Stimulated activated CD4-positive, alpha-beta T cell treated with anti-CD3 and anti-CD28 coated beads, Interleukin-4, amount 100 ng/mL, for 48 hours (primary cell): Measurements from ENCODE around the gene CTTNBP2.
"Not testable (repeated sequence)": the region's sequence is repeated elsewhere in the genome, so short reads cannot be mapped to it uniquely, and the experiment has no call there.

Experiments used
- DNase-seq, 2 donors: peaks; one replicate each; pipeline ENCODE4 v3.0.0-alpha.2; 2020; ENCODE audit warnings: low read depth in 2 of 2

The CTTNBP2 gene

DNA sequence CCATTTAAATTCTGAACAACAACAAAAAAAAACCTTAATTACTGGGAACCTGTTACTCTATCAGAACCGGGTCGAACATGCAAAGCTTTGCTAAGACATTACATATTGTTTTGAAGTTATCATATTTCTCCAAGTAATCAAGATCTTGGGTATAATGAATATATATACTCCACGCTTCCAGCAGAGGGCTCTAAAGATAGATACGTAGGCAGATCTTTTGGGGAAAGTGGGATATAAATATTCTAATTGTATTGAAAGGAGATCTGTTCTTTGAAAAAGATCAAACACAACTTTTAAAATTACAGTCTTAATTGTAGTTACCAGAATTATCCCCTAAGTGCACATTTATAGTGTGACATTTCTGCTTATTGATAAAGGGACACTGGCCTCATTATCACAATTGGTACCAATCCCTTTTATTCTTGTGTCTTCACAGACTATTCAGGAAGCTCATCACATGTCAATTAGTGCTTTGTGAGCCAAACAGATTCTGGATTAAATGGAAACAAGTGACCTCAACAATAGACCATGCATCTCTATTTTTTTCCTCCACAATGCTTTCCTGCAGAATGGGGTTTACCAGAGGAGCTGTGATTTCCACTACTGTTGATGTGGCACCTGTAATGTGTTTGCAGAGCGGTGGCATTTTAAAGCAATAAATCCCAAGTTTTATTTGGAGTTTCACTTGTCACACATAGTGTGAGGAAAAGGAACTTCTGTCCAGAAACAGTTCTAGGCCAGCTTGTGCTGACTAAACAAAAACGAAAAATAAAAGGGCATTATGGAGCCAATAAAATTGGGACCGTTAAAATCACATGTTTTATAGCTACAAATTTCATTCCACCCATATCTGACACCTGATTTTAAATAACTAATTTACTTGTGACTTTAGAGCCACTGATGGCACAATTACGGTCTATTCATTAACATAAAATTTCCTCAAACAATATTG lies 122.4 kb downstream of the CTTNBP2 start:
- no peak for DNase-seq

DNA sequence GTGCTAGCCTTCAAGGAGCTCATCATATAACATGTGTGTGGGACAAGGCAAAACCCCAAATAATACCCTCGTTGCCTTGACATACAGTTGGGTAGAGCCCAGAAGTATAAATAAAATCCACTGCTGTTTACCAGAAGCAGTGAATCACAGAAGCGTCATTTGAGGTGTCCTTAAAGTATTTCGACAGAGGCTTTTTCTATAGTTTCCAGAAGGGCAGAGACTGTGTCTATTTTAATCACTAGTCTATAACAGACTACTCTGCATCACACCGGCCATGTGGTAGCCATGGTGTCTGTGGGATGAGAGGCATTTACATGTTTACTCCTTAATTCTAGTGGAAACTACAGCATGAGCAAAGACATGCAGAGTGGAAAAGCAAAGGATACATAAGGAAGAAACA lies 131.3 kb downstream of the CTTNBP2 start:
- no peak for DNase-seq

- DNase-seq: no peak
Observed at GRCh38 chr7:117739085-117739484, 134.2 kb downstream of the CTTNBP2 start.

DNA sequence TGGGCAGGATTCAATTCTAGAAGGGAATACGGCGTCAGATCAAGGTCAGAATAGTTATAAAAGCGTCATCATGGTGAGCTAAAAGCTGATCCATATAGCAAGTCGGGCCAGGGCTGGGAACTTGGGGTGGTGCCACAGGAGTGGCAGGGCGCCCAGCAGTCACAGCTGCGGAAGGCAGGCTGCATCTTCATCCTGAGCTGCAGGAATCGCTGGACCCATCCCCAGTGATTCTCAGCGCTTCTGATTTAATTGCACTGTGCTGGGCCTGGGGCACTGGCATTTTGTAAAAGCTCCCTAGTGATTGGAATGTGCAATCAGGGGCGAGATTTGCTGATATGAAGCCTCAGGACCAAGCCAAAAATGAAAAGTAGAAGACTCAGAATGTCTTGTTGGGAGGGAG lies 135.3 kb downstream of the CTTNBP2 start:
- DNase-seq: no peak

GRCh38 chr7:117731455-117731854 lies 141.8 kb downstream of the CTTNBP2 start:
- DNase-seq: no peak

GRCh38 chr7:117730390-117730789 lies 142.9 kb downstream of the CTTNBP2 start:
- DNase-seq: no peak

- DNase-seq: no peak
Observed at GRCh38 chr7:117728890-117729624, 144.2 kb downstream of the CTTNBP2 start.

DNA sequence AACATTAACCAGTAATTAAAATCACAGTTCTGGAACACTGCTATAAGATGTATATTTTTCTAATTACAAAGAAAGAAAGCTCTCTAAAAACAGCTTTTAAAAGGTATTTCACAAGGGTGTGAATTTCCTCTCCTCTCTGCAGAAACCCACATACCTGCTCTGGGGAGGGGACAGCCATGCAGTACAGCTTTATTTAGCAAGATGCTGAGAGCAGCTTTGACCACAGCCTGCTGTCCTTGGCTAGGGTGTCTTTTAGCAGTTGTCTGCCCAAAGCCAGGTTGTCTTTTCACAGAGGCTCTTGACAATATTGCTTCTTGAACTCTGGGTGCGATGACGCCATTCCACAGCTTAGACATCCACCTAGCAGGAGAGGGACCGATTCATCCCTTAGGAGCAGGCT lies 148.3 kb downstream of the CTTNBP2 start:
- DNase-seq: no peak

DNA sequence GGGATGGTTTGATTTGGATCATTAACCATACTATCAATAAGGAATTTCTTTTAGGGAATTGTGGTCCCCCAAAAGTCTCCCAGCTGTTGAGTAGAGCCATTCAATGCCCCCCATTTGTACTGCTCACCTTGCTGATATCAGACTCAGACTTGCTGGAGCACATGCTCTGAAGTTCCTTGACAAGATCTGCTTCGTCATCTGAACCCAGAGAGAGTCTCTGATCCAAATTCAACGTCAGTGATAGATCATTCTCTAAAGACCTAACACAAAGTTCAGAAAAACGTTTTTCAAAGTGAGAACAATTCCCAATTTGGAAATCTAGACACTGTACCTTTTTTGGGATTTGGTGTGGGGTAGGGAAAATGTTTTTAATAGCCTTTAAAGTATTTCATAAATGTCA lies 153.9 kb downstream of the CTTNBP2 start:
- no peak for DNase-seq

DNA sequence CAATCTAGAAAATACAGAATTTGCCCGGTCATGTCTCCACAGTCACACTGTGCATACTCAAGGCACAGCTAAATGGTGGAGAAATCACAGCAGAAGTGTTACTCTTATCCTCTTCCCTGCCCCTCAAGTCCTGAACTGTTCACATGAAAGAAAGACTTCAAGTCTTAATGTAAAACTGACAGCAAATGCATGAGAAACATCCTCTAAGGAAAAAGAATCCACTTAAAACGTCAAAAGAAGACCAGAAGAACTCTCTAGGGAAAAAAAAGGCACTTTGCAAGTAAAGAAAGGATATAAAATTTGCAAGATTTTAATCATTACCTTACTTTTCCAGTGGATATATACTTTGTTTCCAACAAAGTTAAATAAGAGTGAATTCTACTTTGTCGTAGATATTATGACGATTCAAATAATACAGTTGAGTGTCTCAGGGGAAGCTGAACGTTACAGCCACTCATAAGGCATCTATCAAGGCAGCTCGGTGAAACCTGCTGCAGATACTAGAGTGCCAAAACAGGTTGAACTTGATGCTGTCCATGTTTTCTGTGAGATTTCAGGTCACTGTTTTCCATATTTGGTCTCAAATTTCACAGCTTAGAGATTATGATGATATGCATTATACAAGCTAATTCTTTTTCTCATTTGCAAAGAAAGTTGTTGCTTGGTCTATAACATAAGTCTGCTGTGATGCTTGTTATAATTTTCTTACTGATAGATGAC lies 155.0 kb downstream of the CTTNBP2 start:
- no peak for DNase-seq

DNA sequence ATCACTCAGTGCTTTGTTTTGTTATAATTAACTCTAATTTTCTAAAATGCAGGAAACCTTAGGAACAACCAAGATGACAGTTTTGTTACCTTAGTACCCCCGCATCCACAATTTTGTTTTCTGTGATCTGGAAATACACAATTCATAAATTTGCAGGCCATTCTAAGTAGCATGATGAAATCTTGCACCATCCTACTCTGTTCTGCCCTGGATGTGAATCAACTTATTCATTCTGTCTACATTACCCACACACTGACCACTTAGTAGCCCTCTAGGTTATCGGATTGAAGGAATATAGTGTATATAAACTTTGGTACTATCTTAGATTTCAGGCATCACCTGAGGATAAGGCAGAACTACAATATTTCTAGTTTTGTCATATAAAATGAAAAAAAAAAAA lies 155.9 kb downstream of the CTTNBP2 start:
- no peak for DNase-seq

DNA sequence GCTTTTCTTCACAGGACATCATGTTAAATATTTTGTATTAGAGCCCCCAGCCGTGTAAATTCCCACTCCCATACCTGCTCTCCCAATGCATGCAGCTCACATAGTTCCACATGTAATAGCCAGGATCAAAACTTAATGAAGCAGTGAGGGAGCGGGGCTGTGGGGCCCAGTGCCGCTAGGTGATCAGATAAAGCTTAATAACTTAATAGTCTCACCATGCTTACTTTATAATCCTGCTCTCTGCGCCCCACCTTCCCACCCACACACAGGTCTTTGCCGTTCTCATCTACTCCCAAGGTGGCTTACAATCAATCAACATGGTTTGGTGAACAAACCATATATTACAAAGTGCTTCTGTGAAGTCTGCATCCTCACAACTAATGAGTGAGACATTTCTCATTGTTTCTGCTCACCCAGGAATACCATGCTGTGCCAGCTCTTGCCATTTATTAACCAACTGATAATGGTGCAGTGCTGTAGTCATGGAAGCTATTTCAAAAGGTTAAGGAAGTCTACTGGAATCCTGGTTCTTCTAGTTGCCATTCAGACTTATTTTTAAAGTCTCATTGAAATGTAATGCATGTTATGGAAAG lies 156.4 kb downstream of the CTTNBP2 start:
- DNase-seq: no peak

DNA sequence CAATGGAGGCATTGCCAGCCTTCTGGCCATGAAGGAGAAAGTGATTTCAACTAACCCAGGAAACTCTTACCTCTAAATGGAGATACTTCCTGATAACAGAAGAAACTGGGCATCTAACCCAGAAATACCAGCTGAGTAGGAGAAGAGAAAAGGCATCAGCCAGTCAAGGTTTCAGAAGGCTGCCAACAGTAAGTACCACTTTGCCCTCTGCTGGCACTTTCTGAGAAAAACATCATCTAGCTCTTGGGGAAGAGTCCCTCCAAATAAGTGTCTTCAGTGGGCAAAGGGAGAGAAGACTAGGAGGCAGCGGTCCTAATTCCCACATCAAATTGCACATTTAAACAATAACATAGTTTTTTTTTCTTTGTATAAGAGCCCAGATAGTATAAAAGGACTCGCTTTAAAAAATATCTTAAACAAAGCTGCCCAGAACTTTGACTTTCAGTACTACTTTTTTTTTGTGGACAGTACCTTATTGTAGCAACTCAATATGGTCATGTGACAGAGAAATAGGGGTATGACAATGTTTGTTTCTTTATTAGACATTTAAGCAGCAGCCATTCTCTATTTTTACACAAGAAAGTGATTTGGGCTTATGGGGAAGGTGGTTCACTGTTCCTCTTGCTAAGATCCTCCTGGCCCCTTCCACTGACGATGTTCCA lies 157.3 kb downstream of the CTTNBP2 start:
- no peak for DNase-seq

DNA sequence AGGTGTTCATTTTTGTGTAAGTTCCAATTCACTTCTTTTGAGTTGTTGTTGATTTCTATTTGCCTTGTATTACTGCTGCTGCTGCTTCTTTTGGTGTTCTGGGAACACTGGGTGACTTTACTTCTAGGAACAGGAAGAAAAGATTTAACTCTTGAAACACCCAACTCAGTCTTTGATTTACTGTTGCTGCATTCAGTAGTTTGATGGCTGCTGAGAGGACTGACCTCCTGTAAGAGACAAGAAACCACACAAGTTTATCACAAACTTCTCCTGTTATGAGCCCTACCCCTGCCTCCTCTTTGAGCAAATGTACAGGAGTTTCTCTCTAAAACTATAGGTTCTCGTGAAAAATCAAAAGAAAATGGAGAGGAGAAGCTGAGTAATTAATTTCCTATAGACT lies 161.7 kb downstream of the CTTNBP2 start:
- no peak for DNase-seq

GRCh38 chr7:117708173-117708572 lies 165.1 kb downstream of the CTTNBP2 start:
- DNase-seq: not testable (repeated sequence)

DNA sequence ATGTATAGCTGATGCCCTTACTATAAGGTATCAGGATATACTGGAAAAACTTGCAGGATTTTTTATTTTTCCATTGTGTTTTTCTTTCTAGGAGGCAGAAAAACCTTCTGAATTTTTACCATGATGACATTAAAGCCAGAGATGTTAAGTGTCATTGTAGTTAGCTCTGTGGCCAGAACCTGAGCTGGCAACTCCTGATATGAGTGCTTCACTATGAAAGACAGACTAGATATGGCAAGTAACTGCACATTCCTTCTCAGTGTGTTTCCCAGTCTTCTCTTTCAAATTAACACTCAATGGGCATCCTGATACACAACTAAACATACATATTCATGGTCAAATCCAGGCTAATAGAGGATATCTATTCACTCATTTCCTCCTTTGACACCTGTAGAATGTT lies 166.2 kb downstream of the CTTNBP2 start:
- no peak for DNase-seq

DNA sequence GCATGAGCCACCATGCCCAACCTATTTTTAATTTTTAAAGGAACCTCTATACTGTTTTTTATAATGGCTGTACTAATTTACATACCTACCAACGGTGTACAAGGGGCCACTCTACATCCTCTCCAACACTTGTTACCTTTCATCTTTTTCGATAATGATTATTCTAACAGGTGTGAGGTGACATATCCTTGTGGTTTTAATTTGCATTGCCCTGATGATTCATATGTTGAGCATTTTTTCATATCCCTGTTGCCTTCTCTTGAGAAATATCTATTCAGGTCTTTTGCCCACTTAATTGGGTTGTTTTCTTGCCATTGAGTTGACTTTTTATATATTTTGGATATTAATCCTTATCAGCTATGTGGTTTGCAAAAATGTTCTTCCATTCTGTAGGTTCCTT lies 167.0 kb downstream of the CTTNBP2 start:
- no peak for DNase-seq

DNA sequence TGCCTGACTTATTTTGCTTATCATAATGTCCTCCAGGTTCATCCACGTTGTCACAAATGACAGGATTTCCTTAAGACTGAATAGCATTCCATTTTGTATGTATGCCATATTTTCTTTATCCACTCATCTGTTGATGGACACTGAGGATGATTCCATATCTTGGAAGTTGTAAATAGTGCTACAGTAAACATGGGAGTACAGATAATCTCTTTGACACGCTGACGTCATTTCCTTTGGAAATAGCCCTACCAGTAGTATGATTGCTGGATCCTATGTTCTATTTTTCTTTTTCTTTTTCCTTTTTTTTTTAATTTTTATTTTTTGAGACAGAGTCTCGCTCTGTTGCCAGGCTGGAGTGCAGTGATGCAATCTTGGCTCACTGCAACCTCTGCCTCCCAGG lies 167.6 kb downstream of the CTTNBP2 start:
- no peak for DNase-seq

DNA sequence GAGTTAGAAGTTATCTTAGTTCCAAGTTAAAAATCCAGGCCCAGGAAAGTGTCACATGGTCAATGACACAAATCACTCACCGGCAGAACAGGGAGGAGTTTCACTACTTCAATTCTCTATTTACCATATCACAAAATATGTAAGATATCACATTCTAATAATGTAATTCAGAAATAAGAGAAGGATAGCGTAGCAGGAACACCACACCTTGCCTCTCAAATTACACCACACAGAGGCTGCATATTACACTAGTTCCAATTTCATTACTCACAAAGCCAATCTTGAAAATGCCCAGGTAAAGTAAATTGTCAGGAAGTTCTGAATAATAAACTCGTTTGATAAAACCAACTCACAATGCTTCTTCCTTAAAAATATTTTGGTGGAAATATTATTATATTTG lies 169.2 kb downstream of the CTTNBP2 start:
- DNase-seq: no peak

GRCh38 chr7:117698018-117698417 lies 175.2 kb downstream of the CTTNBP2 start:
- DNase-seq: no peak

- DNase-seq: no peak
Observed at GRCh38 chr7:117692338-117692737, 180.9 kb downstream of the CTTNBP2 start.
